GM23338 (cell line): ENCODE measurements around the gene PLIN5. TPM values are rescaled to one million over a fixed set of nuclear protein-coding genes. Genes with fewer than 3 reads are reported as not detected.

Experiments used
- ATAC-seq: fragments of 200-7000 bp; cut with Tn5 transposase; 3 replicates; pipeline ENCODE4 v1.9.1; 2020
- DNase-seq: peaks from one replicate; pipeline ENCODE4 v3.0.0-alpha.2; 2015; ENCODE audit warnings: low spot score
- H2AFZ ChIP-seq: fragments of 200-600 bp; sonication (generic); 2 replicates; pipeline ENCODE4 v1.8.0; 2016; ENCODE audit warnings: antibody characterized with exemption, mild to moderate bottlenecking, moderate library complexity
- H3F3A ChIP-seq: fragments of 200-600 bp; sonication (generic); replicated peaks from 2 replicates; pipeline ENCODE4 v1.8.0; 2017; ENCODE audit warnings: antibody characterized with exemption, mixed run types, low read depth
- H3K27ac ChIP-seq: fragments of 200-600 bp; sonication (generic); 2 replicates; pipeline ENCODE4 v1.6.1; 2016; ENCODE audit warnings: low read depth
- H3K27me3 ChIP-seq: fragments of 200-600 bp; sonication (generic); 2 replicates; pipeline ENCODE4 v1.8.0; 2016; ENCODE audit warnings: mild to moderate bottlenecking, mixed run types, moderate library complexity; ENCODE audit not compliant: insufficient read depth
- H3K36me3 ChIP-seq: fragments of 200-600 bp; sonication (generic); 2 replicates; pipeline ENCODE4 v1.8.0; 2016; ENCODE audit warnings: mild to moderate bottlenecking; ENCODE audit not compliant: insufficient read depth
- H3K4me1 ChIP-seq: fragments of 200-600 bp; sonication (generic); 2 replicates; pipeline ENCODE4 v1.8.0; 2016; ENCODE audit warnings: mild to moderate bottlenecking, moderate library complexity; ENCODE audit not compliant: insufficient read depth
- H3K4me2 ChIP-seq: fragments of 200-600 bp; sonication (generic); 2 replicates; pipeline ENCODE4 v1.7.1; 2017; ENCODE audit warnings: mixed run types
- H3K4me3 ChIP-seq: fragments of 200-600 bp; sonication (generic); 2 replicates; pipeline ENCODE4 v1.6.1; 2016; ENCODE audit warnings: mixed run types
- H3K79me2 ChIP-seq: fragments of 200-600 bp; sonication (generic); replicated peaks from 2 replicates; pipeline ENCODE4 v1.8.0; 2017; ENCODE audit warnings: mild to moderate bottlenecking; ENCODE audit not compliant: insufficient read depth
- H3K9me2 ChIP-seq: fragments of 200-600 bp; sonication (generic); 2 replicates; pipeline ENCODE4 v1.8.0; 2017; ENCODE audit not compliant: insufficient read depth
- H4K20me1 ChIP-seq: fragments of 200-600 bp; sonication (generic); replicated peaks from 2 replicates; pipeline ENCODE4 v1.8.0; 2017; ENCODE audit warnings: mild to moderate bottlenecking; ENCODE audit not compliant: insufficient read depth
- H3K27ac Mint-ChIP-seq: 2 replicates; pipeline ENCODE4 v1.8.0; 2020; ENCODE audit warnings: inconsistent platforms, mild to moderate bottlenecking, moderate library complexity, mixed read lengths
- H3K27me3 Mint-ChIP-seq: 3 replicates; pipeline ENCODE4 v1.8.0; 2022; ENCODE audit warnings: low read depth, mild to moderate bottlenecking, moderate library complexity, mixed read lengths, inconsistent platforms; ENCODE audit not compliant: insufficient read depth, poor library complexity
- H3K36me3 Mint-ChIP-seq: 3 replicates; pipeline ENCODE4 v1.8.0; 2021; ENCODE audit warnings: low read depth, mild to moderate bottlenecking, inconsistent platforms, moderate library complexity, mixed read lengths
- H3K4me1 Mint-ChIP-seq: 3 replicates; pipeline ENCODE4 v1.8.0; 2020; ENCODE audit warnings: mild to moderate bottlenecking, inconsistent platforms, mixed read lengths
- H3K4me3 Mint-ChIP-seq: 3 replicates; pipeline ENCODE4 v1.8.0; 2021; ENCODE audit warnings: moderate library complexity, mild to moderate bottlenecking, inconsistent platforms, mixed read lengths
- H3K9me3 Mint-ChIP-seq: 3 replicates; pipeline ENCODE4 v1.8.0; 2020; ENCODE audit warnings: moderate library complexity, mild to moderate bottlenecking, inconsistent platforms, mixed read lengths
- CREB1 ChIP-seq: fragments of 250-450 bp; sonication (Bioruptor Pico); IDR thresholded peaks from 2 replicates; pipeline ENCODE4 v1.5.0; 2020; ENCODE audit warnings: low read depth, mild to moderate bottlenecking, moderate library complexity
- CTCF ChIP-seq, 2 experiments: fragments of 200-600 bp in 1 of 2; sonication (generic) in 1 of 2; conservative IDR thresholded peaks; 2 replicates each; pipeline versions ENCODE4 v1.5.1 to v1.6.1; 2016 to 2017; ENCODE audit warnings: antibody characterized with exemption in 2 of 2, low read depth in 2 of 2, mild to moderate bottlenecking in 2 of 2, moderate library complexity in 1 of 2
- ETS1 ChIP-seq: IDR thresholded peaks from 2 replicates; pipeline ENCODE4 v1.6.1; 2016; ENCODE audit warnings: antibody characterized with exemption
- EZH2 ChIP-seq: fragments of 200-600 bp; sonication (generic); IDR thresholded peaks from one replicate; pipeline ENCODE4 v1.8.0; 2017; ENCODE audit warnings: antibody characterized with exemption, mild to moderate bottlenecking, low read depth; ENCODE audit not compliant: unreplicated experiment
- EZH2phosphoT487 ChIP-seq: fragments of 200-600 bp; sonication (generic); IDR thresholded peaks from one replicate; pipeline ENCODE4 v1.8.1; 2018; ENCODE audit warnings: antibody characterized with exemption; ENCODE audit not compliant: unreplicated experiment
- JUNB ChIP-seq: IDR thresholded peaks from one replicate; pipeline ENCODE4 v1.6.1; 2016; ENCODE audit warnings: antibody characterized with exemption; ENCODE audit not compliant: unreplicated experiment
- NANOG ChIP-seq: IDR thresholded peaks from 2 replicates; pipeline ENCODE4 v1.6.1; 2016; ENCODE audit warnings: antibody characterized with exemption, borderline replicate concordance
- POLR2AphosphoS5 ChIP-seq: IDR thresholded peaks from 2 replicates; pipeline ENCODE4 v1.6.1; 2016; ENCODE audit warnings: antibody characterized with exemption, low read depth
- REST ChIP-seq: IDR thresholded peaks from one replicate; pipeline ENCODE4 v1.6.1; 2018; ENCODE audit warnings: antibody characterized with exemption; ENCODE audit not compliant: unreplicated experiment
- STAT1 ChIP-seq: IDR thresholded peaks from one replicate; pipeline ENCODE4 v1.6.1; 2016; ENCODE audit warnings: antibody characterized with exemption; ENCODE audit not compliant: unreplicated experiment
- ZNF114 ChIP-seq: fragments of 250-450 bp; sonication (Bioruptor Pico); IDR thresholded peaks from 2 replicates; pipeline ENCODE4 v1.5.0; 2020; ENCODE audit warnings: mild to moderate bottlenecking, moderate library complexity
- ZNF331 ChIP-seq: fragments of 250-450 bp; sonication (Bioruptor Pico); IDR thresholded peaks from 2 replicates; pipeline ENCODE4 v1.5.0; 2020; ENCODE audit warnings: low read depth, mild to moderate bottlenecking, moderate library complexity
- ZNF462 ChIP-seq: fragments of 250-450 bp; sonication (Bioruptor Pico); IDR thresholded peaks from 2 replicates; pipeline ENCODE4 v1.5.0; 2020; ENCODE audit warnings: mild to moderate bottlenecking, moderate library complexity
- polyA plus RNA-seq: library from polyadenylated mRNA; unstranded; fragments of >200 nt; fragmentation: Nextera tagmentation; extraction: Ambion mirVana; gene quantifications from 2 replicates; pipeline ENCODE4 v1.2.1, GENCODE V29; 2016
- total RNA-seq: library from RNA; depleted of rRNA; stranded (reverse); fragments of >200 nt; shearing (Covaris generic); gene quantifications from 2 replicates; pipeline ENCODE4 v1.2.3, GENCODE V29; 2014

The PLIN5 gene
- total and polyA plus RNA-seq, 2 experiments from 2014 or later = 1.9 to 3.5 TPM

- Histone ChIP-seq H3K27me3 (no peaks in the 10 kb centered on the region), H3K27ac (no peak overlapping the region), H4K20me1 (peaks cover 4% of the 10 kb centered on the region; the same call in 1 of the 2 replicates), H3K9me2 (no peaks in the 10 kb centered on the region), H3K79me2 (no peaks in the 10 kb centered on the region), H2AFZ (no peak overlapping the region), H3K4me3 (no peak overlapping the region), H3K4me2 (no peak overlapping the region), H3K36me3 (peaks cover 4% of the 10 kb centered on the region), H3F3A (no peaks in the 10 kb centered on the region), H3K4me1 (no peaks in the 10 kb centered on the region)
- TF ChIP-seq EZH2 = no peak
- no peak for TF ChIP-seq ETS1
- TF ChIP-seq CTCF (conservative IDR thresholded peaks at IDR 0.05; ENCODE audit: low read depth in 2 of 2) = no peak
- no peak for TF ChIP-seq STAT1
- no peak for TF ChIP-seq POLR2AphosphoS5
- TF ChIP-seq JUNB = no peak
- TF ChIP-seq NANOG = no peak
- TF ChIP-seq CREB1 (CRISPR knock-in tag) = no peak
- no peak for TF ChIP-seq ZNF114 (CRISPR knock-in tag)
- TF ChIP-seq ZNF462 (CRISPR knock-in tag) = no peak
- TF ChIP-seq EZH2phosphoT487 = no peak
- TF ChIP-seq REST = no peak
- no peak for TF ChIP-seq ZNF331 (CRISPR knock-in tag)
- DNase-seq (no peak), ATAC-seq (no peak)
- Mint-ChIP-seq H3K9me3 (no peaks in the 10 kb centered on the region), H3K4me1 (no peaks in the 10 kb centered on the region), H3K4me3 (no peak overlapping the region), H3K36me3 (peaks cover 55% of the 10 kb centered on the region), H3K27me3 (peaks cover 16% of the 10 kb centered on the region), H3K27ac (no peak overlapping the region)
Observed at GRCh38 chr19:4550018-4550417, 15.0 kb upstream of the PLIN5 start.
